Ovary (tissue), 9 donors: ENCODE data around the gene MVB12A. TPM values are rescaled to one million over a fixed set of nuclear protein-coding genes. Genes with fewer than 3 reads are reported as not detected.

Experiments
- DNase-seq, 5 donors: peaks; one replicate each; pipeline ENCODE4 v3.0.0-alpha.2; 2019 to 2020
- H3K27ac ChIP-seq, 2 donors: fragments of 200-600 bp; one replicate each; pipeline versions ENCODE4 v1.5.1 to v1.8.0; 2019 to 2022
- H3K27me3 ChIP-seq: fragments of 200-600 bp; one replicate; pipeline ENCODE4 v1.8.0; 2022
- H3K36me3 ChIP-seq: fragments of 200-600 bp; sonication (generic); one replicate; pipeline ENCODE4 v1.5.1; 2019
- H3K4me1 ChIP-seq: one replicate; pipeline ENCODE4 v1.8.1; 2013; ENCODE audit warnings: mild to moderate bottlenecking, moderate library complexity; ENCODE audit not compliant: insufficient read depth
- H3K4me3 ChIP-seq: fragments of 200-600 bp; sonication (generic); one replicate; pipeline ENCODE4 v1.5.1; 2017
- H3K9me3 ChIP-seq, 2 donors: fragments of 200-600 bp in 1 of 2; sonication (generic) in 1 of 2; one replicate each; pipeline versions ENCODE4 v1.5.1 to v1.8.1; 2013 to 2019; ENCODE audit warnings: mild to moderate bottlenecking in 1 of 2, moderate library complexity in 1 of 2
- EP300 ChIP-seq: sonication (generic); formaldehyde crosslinking; IDR thresholded peaks from one replicate; pipeline ENCODE4 v1.6.1; 2017; ENCODE audit warnings: antibody characterized with exemption
- POLR2A ChIP-seq: fragments of 450-650 bp; IDR thresholded peaks from one replicate; pipeline ENCODE4 v1.6.1; 2017; ENCODE audit warnings: antibody characterized with exemption, mild to moderate bottlenecking, moderate library complexity
- WGBS, 3 donors: extraction: QIAGEN DNeasy Blood & Tissue Kit in 1 of 3; methylation state at CpG; one replicate each; pipeline versions ENCODE4 v1.1.5 to v1.1.7; 2013 to 2017; 5-methylcytosine and 5-hydroxymethylcytosine counted together
- intact Hi-C, 4 donors: fragments of 100-400 bp; cut with DNase I; formaldehyde crosslinking; loops; one replicate each; pipeline versions ENCODE4 v1.11.0 to v1.15.1; 2022 to 2023
- polyA plus RNA-seq, 2 donors: library from polyadenylated mRNA; stranded (reverse); fragments of 200-250 nt in 1 of 2; fragments of 350-450 nt in 1 of 2; fragmentation: Illumina TruSeq in 1 of 2; extraction: RNeasy Lipid Tissue Mini Kit (QIAGEN cat#74804) in 1 of 2; gene quantifications; one replicate each; pipeline ENCODE4 v1.2.3, GENCODE V29; 2013 to 2014
- total RNA-seq, 7 donors: library from RNA; depleted of rRNA in 2 of 7; stranded (reverse); fragments of >200 nt in 2 of 7; fragmentation: NEBNext Ultra II Directional in 3 of 7; extraction: Animal tissue kit (Norgen Biotek cat#: 25700) in 3 of 7; gene quantifications; one replicate each; pipeline versions ENCODE4 v1.1.0 to v1.2.4, GENCODE V29; 2016 to 2023
- TF ChIP-seq, protein P1 (sequence below), 3 donors: fragments of 450-650 bp in 2 of 3; fragments of 200-600 bp in 1 of 3; IDR thresholded peaks; one replicate each; pipeline versions ENCODE4 v1.5.1 to v1.8.0; 2016 to 2022; ENCODE audit warnings: antibody characterized with exemption in 3 of 3, mild to moderate bottlenecking in 1 of 3
- donor health status: DM: no; HTN: no; CAD: no; lungs with moderate emphysema.
- donor health status: DM: no; HTN: no; CAD: no.
- donor health status: Bipolar disorder and iron deficiency.
- donor health status: DM: yes; HTN: yes; CAD: no.
- donor health status: DM: no; HTN: no; CAD: no.
- donor health status: DM: yes; HTN: yes; CAD: no.

The MVB12A gene
- total and polyA plus RNA-seq, 9 donors = 7.6 to 90.4 (median 77.8) TPM

DNA sequence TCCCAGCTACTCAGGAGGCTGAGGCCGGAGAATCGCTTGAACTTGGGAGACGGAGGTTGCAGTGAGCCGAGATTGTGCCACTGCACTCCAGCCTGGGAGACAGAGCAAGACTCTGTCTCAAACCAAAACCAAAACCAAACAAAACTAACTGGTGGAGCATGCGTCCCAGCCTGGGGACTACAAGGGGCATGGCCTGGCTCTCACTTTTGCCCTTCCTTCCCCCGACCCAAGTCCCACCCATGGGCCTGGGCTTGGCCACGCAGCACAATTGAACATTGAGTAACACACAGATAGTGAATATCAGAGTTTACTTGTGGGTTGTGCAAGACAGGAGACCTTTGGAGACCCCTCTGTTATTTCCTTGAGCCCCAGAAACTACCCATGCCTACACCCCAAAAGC lies 15.4 kb downstream of the MVB12A start:
- H3K4me1 ChIP-seq = no peaks in the 10 kb centered on the region
- no peaks in the 10 kb centered on the region for H3K36me3 ChIP-seq
- intact Hi-C loops = no loop called here
- H3K9me3 ChIP-seq = no peaks in the 10 kb centered on the region
- no peaks in the 10 kb centered on the region for H3K27me3 ChIP-seq
- DNase-seq = no peak
- 88 to 90% (median 88%) methylated on average over 7 of the region's 7 CpGs for WGBS, 3 donors
- no peak overlapping the region for H3K4me3 ChIP-seq
- H3K27ac ChIP-seq = no peak overlapping the region
- TF ChIP-seq EP300 = no peak

DNA sequence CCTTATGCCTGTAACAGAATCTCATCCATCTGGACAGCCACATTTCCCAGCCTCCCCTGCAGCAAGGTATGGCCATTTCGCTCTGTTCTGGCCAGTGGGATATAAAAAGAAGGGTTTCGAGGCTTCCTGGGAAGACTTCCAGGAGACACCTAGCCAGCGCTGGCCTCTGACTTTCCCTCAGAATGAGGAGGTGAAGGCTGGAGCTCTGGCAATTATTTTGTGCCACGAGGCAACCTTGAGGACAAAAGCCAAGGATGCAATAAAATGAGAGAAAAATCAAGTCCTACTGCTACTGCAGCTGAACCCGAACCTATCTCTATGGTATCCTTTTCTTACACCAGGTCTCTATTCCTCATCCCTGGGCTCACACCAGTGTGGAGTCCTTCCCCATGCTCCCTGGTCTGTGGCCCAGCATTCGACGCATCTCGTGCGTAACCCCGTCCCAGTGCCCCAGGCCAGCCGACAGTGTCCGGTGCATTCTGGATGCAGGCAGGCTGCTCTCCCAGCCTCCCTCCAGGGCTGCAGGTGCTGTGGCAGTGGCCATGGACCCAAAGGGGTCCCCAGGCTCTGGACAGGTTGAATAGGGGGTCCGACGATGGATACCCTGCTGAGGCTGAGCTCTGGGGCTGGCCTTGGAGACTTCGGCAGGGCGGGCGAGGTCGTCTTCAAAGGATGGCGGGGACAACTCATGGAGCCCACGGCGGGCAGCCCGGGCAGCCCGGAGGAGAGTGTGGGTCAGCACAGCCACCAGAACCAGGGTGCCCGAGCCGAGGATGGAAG lies 16.4 kb downstream of the MVB12A start:
- H3K36me3 ChIP-seq = no peaks in the 10 kb centered on the region
- H3K4me3 ChIP-seq = no peak overlapping the region
- WGBS, 3 donors = 95 to 96% (median 96%) methylated on average over 25 of the region's 25 CpGs
- TF ChIP-seq EP300 = no peak
- TF ChIP-seq POLR2A = no peak
- TF ChIP-seq, protein P1, sequence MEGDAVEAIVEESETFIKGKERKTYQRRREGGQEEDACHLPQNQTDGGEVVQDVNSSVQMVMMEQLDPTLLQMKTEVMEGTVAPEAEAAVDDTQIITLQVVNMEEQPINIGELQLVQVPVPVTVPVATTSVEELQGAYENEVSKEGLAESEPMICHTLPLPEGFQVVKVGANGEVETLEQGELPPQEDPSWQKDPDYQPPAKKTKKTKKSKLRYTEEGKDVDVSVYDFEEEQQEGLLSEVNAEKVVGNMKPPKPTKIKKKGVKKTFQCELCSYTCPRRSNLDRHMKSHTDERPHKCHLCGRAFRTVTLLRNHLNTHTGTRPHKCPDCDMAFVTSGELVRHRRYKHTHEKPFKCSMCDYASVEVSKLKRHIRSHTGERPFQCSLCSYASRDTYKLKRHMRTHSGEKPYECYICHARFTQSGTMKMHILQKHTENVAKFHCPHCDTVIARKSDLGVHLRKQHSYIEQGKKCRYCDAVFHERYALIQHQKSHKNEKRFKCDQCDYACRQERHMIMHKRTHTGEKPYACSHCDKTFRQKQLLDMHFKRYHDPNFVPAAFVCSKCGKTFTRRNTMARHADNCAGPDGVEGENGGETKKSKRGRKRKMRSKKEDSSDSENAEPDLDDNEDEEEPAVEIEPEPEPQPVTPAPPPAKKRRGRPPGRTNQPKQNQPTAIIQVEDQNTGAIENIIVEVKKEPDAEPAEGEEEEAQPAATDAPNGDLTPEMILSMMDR (IDR thresholded peaks at IDR 0.05) = no peak
- no peaks in the 10 kb centered on the region for H3K4me1 ChIP-seq
- H3K27me3 ChIP-seq = no peaks in the 10 kb centered on the region
- no peaks in the 10 kb centered on the region for H3K9me3 ChIP-seq
- no peak overlapping the region for H3K27ac ChIP-seq
- intact Hi-C loops = no loop called here
- DNase-seq = no peak

DNA sequence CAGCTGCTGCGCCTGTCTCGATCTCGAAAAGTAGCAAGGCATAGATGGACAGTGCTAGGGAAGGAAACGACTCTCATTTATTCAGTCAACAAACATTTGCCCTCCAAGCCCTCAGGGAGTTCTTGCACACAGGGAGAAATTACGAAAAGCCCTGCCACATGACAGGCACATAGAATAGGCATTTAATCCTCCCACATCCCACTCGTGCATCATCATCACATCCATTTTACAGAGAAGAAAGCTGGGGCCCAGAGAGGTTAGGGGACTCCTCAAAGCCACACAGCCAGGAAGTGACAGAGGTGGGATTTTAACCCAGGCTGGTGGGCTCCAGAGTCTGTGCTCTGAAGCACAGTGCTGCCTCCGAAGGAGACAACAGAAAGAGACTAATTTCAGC lies 17.0 kb downstream of the MVB12A start:
- intact Hi-C loops = no loop called here
- Histone ChIP-seq H3K4me1 (no peaks in the 10 kb centered on the region), H3K9me3 (no peaks in the 10 kb centered on the region), H3K36me3 (no peaks in the 10 kb centered on the region), H3K27me3 (no peaks in the 10 kb centered on the region), H3K4me3 (no peak overlapping the region), H3K27ac (no peak overlapping the region)
- WGBS, 3 donors = 78 to 86% (median 79%) methylated on average over 7 of the region's 7 CpGs
- no peak for DNase-seq
- TF ChIP-seq EP300 = no peak
- TF ChIP-seq, protein P1 (IDR thresholded peaks at IDR 0.05) = no peak
- no peak for TF ChIP-seq POLR2A

DNA sequence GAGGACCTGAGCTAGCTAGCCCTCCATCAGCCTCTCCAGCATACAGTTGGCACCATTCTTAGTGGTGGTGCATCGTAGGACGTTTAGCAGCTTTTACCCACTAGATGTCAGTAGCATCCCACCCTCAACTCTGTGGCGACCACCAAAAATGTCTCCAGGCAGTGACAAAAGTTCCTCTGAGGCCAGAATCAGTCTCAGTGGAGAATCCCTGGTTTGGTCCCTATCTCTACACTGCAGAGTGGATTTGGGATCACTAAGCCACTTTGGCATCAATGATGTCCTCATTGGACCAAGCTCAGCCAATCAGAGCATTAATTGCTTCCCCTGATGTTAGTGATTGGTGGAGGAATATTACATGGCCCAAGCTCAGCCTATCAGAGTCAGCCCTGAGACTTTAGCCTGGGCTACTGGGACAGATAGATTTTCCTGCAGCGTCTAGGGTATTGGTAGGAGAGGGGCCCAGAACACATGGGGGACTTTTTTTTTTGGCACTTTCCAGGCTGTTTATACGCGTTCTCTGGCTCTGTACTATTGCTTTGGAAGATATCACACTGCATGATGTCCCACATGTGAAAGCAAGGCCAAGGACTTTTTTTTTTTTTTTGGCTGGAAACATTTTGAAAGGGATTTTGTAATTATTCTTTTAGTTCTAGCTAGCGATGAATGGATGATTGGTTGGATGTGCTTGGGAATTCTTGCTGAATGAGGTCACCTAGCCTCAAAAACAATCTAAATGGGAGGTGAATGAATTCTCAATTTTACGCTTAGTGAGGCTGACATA lies 21.6 kb downstream of the MVB12A start:
- no peak overlapping the region for H3K4me3 ChIP-seq
- no peaks in the 10 kb centered on the region for H3K36me3 ChIP-seq
- 20 to 40% (median 30%) methylated on average over 8 of the region's 8 CpGs for WGBS, 3 donors
- intact Hi-C loops = no loop called here
- no peaks in the 10 kb centered on the region for H3K9me3 ChIP-seq
- TF ChIP-seq, protein P1 (IDR thresholded peaks at IDR 0.05) = peak in 1 of 3 donors; percentile 24
- no peak for TF ChIP-seq POLR2A
- no peaks in the 10 kb centered on the region for H3K4me1 ChIP-seq
- no peaks in the 10 kb centered on the region for H3K27me3 ChIP-seq
- no peak for DNase-seq
- peak overlapping the region; percentile 19 to 26 for H3K27ac ChIP-seq
